ENCODE data around the gene NTSR1.

NTSR1 gene

GRCh38 chr20:62665153-62665754, 43.4 kb upstream of the NTSR1 start:
- Histone ChIP-seq H3K79me2 (ENCODE audit: insufficient read depth, low read depth) (no peaks in the 10 kb centered on the region), H3K27ac (no peak overlapping the region), H3K4me2 (no peak overlapping the region), H2AFZ (ENCODE audit: low read depth) (no peak overlapping the region), H3K27me3 (ENCODE audit: insufficient read depth, low read depth) (no peaks in the 10 kb centered on the region), H3K36me3 (ENCODE audit: insufficient read depth) (no peaks in the 10 kb centered on the region), H4K20me1 (ENCODE audit: insufficient read depth) (no peaks in the 10 kb centered on the region), H3K9ac (no peak overlapping the region), H3K4me3 (IDR thresholded peaks at IDR 0.05; ENCODE audit: insufficient read depth, low read depth, low read length) (no peak overlapping the region), H3K4me1 (ENCODE audit: low read depth, poor library complexity, severe bottlenecking) (no peaks in the 10 kb centered on the region)
- no peak for TF ChIP-seq CTCF (conservative IDR thresholded peaks at IDR 0.05; ENCODE audit: low read depth, low read length)

GRCh38 chr20:62665826-62666735, 42.6 kb upstream of the NTSR1 start:
- Histone ChIP-seq H3K79me2 (ENCODE audit: insufficient read depth, low read depth) (no peaks in the 10 kb centered on the region), H3K4me3 (IDR thresholded peaks at IDR 0.05; ENCODE audit: insufficient read depth, low read depth, low read length) (no peak overlapping the region), H3K9ac (no peak overlapping the region), H2AFZ (ENCODE audit: low read depth) (no peak overlapping the region), H3K4me2 (no peak overlapping the region), H3K27me3 (ENCODE audit: insufficient read depth, low read depth) (no peaks in the 10 kb centered on the region), H3K4me1 (ENCODE audit: low read depth, poor library complexity, severe bottlenecking) (no peaks in the 10 kb centered on the region), H3K27ac (no peak overlapping the region), H4K20me1 (ENCODE audit: insufficient read depth) (no peaks in the 10 kb centered on the region), H3K36me3 (ENCODE audit: insufficient read depth) (no peaks in the 10 kb centered on the region)
- TF ChIP-seq CTCF (conservative IDR thresholded peaks at IDR 0.05; ENCODE audit: low read depth, low read length), result no peak

- H2AFZ ChIP-seq (ENCODE audit: low read depth), result no peak overlapping the region
- H3K9ac ChIP-seq, result no peak overlapping the region
- no peak overlapping the region for H3K27ac ChIP-seq
- no peaks in the 10 kb centered on the region for H4K20me1 ChIP-seq (ENCODE audit: insufficient read depth)
- no peaks in the 10 kb centered on the region for H3K36me3 ChIP-seq (ENCODE audit: insufficient read depth)
- no peak overlapping the region for H3K4me2 ChIP-seq
- no peak overlapping the region for H3K4me3 ChIP-seq (IDR thresholded peaks at IDR 0.05; ENCODE audit: insufficient read depth, low read depth, low read length)
- H3K27me3 ChIP-seq (ENCODE audit: insufficient read depth, low read depth), result no peaks in the 10 kb centered on the region
- no peaks in the 10 kb centered on the region for H3K79me2 ChIP-seq (ENCODE audit: insufficient read depth, low read depth)
- no peak for TF ChIP-seq CTCF (conservative IDR thresholded peaks at IDR 0.05; ENCODE audit: low read depth, low read length)
- H3K4me1 ChIP-seq (ENCODE audit: low read depth, poor library complexity, severe bottlenecking), result no peaks in the 10 kb centered on the region
These were observed 41.7 kb upstream of the NTSR1 start for GRCh38 chr20:62666736-62667529.

GRCh38 chr20:62667530-62668440, 40.9 kb upstream of the NTSR1 start:
- no peaks in the 10 kb centered on the region for H3K36me3 ChIP-seq (ENCODE audit: insufficient read depth)

More at GRCh38 chr20:62667530-62668440, 40.9 kb upstream of the NTSR1 start:
- no peak for TF ChIP-seq CTCF (conservative IDR thresholded peaks at IDR 0.05; ENCODE audit: low read depth, low read length)
- no peak overlapping the region for H3K9ac ChIP-seq
- no peak overlapping the region for H3K27ac ChIP-seq
- H4K20me1 ChIP-seq (ENCODE audit: insufficient read depth), result no peaks in the 10 kb centered on the region
- no peaks in the 10 kb centered on the region for H3K4me1 ChIP-seq (ENCODE audit: low read depth, poor library complexity, severe bottlenecking)
- no peaks in the 10 kb centered on the region for H3K27me3 ChIP-seq (ENCODE audit: insufficient read depth, low read depth)
- H3K79me2 ChIP-seq (ENCODE audit: insufficient read depth, low read depth), result no peaks in the 10 kb centered on the region
- H3K4me2 ChIP-seq, result no peak overlapping the region
- no peak overlapping the region for H3K4me3 ChIP-seq (IDR thresholded peaks at IDR 0.05; ENCODE audit: insufficient read depth, low read depth, low read length)
- no peak overlapping the region for H2AFZ ChIP-seq (ENCODE audit: low read depth)
